Measurements from ENCODE around the gene M6PR. TPM values are rescaled to one million over a fixed set of nuclear protein-coding genes. Genes with fewer than 3 reads are reported as not detected.
"Not testable (repeated sequence)": the region's sequence is repeated elsewhere in the genome, so short reads cannot be mapped to it uniquely, and the experiment has no call there.

M6PR gene
- total RNA-seq, 1 experiment from 2014 or later, result 134 TPM

DNA sequence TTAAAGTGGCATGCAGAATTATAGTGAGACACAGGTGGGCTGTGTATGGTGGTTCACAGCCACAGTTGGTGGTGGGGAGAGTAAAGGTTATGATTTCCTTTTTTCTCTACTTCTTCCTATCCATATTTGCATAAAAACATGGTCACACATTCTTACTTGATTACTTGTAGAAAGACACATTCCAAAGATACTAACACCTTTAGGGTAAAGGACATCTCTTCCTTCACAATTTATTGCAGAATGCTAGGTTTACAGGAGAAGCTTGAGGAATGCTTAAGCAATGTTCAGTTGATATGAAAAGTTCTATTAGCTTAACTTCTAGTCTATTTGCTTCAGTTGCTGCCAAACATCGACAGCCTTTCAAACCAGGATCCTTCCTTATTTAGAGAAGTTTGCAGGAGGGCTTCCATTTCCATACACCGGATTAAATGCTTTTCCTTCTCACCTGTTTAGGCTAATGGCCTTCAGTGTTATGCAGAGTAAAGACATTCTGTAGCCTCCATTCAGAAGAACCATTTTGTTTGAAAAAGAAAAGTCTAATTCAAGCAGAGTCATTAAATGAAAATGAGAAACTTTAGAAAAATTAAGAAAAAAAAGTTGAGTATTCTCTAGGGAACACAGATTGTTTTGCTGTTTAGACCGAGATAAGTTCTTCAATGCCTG lies 37.7 kb downstream of the M6PR start:
- Histone ChIP-seq H3K4me1 (no peaks in the 10 kb centered on the region), H3K27ac (no peak overlapping the region), H3K27me3 (no peaks in the 10 kb centered on the region), H3K36me3 (no peaks in the 10 kb centered on the region), H3K4me3 (no peak overlapping the region), H3K9me3 (replicated peaks) (no peaks in the 10 kb centered on the region)
- DNase-seq, result no peak

DNA sequence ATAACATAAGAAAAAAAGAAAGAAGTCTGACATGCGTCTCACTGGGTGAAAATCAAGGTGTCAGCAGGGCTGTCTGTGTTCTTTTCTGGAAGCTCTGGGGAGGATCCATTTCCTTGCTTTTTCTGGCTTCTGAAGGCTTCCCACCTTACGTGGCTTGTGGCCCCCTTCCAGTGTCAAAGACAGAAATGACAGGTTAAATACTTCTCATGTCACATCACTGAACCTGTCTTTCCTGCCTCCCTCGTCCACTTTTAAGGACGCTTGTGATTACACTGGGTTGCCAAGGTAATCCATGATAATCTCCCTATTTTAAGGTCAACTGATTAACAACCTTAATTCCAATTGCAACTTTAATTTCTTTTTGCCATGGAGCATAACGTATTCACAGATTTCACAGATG lies 39.7 kb downstream of the M6PR start:
- no peaks in the 10 kb centered on the region for H3K36me3 ChIP-seq
- H3K27me3 ChIP-seq, result no peaks in the 10 kb centered on the region
- H3K27ac ChIP-seq, result no peak overlapping the region
- no peak for DNase-seq
- no peaks in the 10 kb centered on the region for H3K4me1 ChIP-seq
- no peaks in the 10 kb centered on the region for H3K9me3 ChIP-seq (replicated peaks)
- no peak overlapping the region for H3K4me3 ChIP-seq

DNA sequence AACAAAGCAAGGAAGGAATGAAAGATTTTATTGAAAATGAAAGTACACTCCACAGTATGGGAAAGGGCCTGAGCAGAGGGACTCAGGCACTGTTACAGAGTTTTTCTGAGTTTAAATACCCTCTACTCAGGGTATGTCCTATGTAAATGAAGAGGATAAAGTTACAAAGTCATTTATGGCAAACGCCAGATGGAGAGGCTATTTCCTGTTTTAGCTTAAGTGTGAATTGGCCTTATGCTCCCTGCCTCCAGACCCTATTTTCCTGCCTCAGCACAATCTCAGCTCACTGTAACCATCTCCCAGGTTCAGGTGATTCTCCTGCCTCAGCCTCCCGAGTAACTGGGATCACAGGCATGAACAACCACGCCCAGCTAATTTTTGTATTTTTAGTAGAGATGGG lies 41.9 kb downstream of the M6PR start:
- Histone ChIP-seq H3K9me3 (replicated peaks) (no peaks in the 10 kb centered on the region), H3K4me1 (no peaks in the 10 kb centered on the region), H3K36me3 (no peaks in the 10 kb centered on the region), H3K27me3 (no peaks in the 10 kb centered on the region), H3K27ac (no peak overlapping the region), H3K4me3 (no peak overlapping the region)
- DNase-seq, result peak in 1 of 2 experiments; percentile 5

DNA sequence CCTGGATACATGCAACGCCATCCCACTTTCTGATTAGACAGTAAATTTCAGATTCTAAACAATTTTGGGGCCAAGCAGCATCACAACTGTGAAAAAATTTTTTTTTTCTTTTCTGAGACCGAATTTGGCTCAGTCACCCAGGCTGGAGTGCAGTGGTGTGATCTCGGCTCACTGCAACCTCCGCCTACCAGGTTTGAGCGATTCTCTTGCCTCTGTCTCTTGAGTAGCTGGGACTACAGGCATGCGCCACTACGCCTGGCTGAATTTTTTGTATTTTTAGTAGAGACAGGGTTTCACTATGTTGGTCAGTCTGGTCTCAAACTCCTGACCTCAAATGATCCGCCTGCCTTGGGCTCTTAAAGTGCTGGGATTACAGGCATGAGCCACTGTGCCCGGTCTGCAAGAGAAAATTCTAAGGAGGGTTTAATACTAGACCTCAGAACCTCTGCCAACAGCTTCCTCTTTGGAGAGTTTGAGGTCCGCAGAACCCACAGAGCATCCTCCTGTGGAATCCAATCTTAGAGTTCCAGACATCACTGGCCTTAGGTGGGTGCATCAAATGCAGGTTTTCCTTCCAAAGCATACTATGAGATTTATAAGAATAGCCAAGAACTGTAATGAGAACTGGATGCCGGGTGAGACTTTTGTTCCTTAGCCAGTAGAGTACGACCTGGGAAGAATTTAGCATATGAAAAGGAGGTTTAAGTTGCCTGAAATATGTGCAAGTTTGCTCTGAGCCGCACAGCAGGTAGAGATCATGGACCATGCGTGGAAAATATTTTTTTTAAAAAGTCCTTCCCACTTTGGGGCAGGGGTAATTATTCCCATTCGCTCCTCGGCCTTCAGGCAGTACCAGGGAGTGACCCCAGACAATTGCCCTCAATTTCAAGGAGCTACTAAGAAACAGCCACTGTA lies 42.9 kb downstream of the M6PR start:
- DNase-seq, result no peak

DNA sequence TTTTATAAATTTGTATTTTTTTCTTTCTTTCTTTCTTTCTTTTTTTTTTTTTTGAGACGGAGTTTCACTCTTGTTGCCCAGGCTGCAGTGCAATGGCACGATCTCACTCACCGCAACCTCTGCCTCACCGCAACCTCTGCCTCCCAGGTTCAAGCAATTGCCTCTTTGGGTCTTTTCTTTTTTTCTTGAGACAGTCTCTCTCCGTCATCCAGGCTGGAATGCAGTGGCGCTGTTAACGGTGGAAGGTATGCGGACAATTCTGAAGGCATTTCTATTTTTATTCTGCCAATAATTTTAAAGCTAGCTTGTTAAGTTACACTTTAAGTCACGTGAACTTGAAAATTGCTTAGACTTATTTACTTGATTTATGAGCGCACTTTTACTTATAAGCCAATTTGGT lies 43.9 kb downstream of the M6PR start:
- Histone ChIP-seq H3K9me3 (replicated peaks) (no peaks in the 10 kb centered on the region), H3K36me3 (no peaks in the 10 kb centered on the region), H3K4me3 (no peak overlapping the region), H3K4me1 (no peaks in the 10 kb centered on the region), H3K27me3 (no peaks in the 10 kb centered on the region), H3K27ac (no peak overlapping the region)
- DNase-seq, result no peak

More for the DNA sequence above, 42.9 kb downstream of the M6PR start:
- Histone ChIP-seq H3K4me3 (no peak overlapping the region), H3K4me1 (no peaks in the 10 kb centered on the region), H3K27ac (no peak overlapping the region), H3K9me3 (replicated peaks) (no peaks in the 10 kb centered on the region), H3K27me3 (no peaks in the 10 kb centered on the region), H3K36me3 (no peaks in the 10 kb centered on the region)

DNA sequence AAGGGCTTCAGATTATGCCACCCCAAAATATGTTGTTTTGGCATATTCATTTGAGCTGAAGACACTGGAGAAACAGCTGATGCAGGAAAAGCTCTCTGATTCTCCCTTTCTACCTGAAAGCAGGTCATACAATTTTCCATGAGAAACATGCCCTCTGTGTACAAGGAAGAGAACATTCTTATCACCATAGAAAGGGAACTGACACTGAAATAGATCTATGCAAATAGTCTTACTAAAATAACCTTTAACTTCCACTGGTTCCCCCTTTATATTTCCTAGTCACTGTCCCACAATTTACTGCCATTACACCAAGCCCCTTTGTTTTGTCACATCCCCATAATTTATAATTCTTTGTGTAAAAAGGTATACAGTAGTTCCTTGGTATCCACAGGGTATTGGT lies 44.8 kb downstream of the M6PR start:
- H3K4me1 ChIP-seq, result no peaks in the 10 kb centered on the region
- DNase-seq, result no peak

DNA sequence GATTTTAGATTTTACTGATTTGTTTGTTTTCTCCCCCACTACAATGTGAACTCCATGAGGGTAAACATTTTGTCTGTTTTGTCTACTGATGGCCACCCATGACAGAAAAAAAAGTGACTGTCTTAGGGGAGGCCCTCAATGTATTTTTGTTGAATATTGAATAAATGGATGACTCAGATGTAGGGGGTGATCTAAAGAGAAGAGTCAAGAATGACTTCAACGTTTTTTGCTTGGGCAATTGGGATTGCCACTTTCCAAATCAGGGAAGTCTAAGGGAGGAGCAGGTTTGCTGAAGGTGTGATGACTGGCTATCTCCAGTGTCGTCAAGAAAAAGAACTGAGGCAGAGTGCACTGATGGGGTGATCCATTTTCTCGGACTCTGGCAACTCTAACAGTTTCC lies 45.8 kb downstream of the M6PR start:
- DNase-seq, result no peak
- Histone ChIP-seq H3K9me3 (replicated peaks) (no peaks in the 10 kb centered on the region), H3K27ac (no peak overlapping the region), H3K36me3 (no peaks in the 10 kb centered on the region), H3K4me1 (no peaks in the 10 kb centered on the region), H3K4me3 (no peak overlapping the region), H3K27me3 (no peaks in the 10 kb centered on the region)

More for the DNA sequence above, 44.8 kb downstream of the M6PR start:
- Histone ChIP-seq H3K4me3 (no peak overlapping the region), H3K27ac (no peak overlapping the region), H3K9me3 (replicated peaks) (no peaks in the 10 kb centered on the region), H3K36me3 (no peaks in the 10 kb centered on the region), H3K27me3 (no peaks in the 10 kb centered on the region)

DNA sequence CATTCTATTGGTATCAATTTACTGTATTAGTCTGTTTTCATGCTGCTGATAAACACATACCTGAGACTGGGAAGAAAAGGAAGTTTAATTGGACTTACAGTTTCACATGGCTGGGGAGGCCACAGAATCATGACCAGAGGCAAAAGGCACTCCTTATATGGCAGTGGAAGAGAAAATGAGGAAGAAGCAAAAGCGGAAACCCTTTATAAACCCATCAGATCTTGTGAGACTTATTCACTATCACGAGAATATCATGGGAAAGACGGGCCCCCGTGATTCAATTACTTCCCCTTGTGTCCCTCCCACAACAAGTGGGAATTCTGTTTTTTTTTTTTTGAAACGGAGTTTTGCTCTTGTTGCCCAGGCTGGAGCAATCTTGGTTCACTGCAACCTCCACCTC lies 46.7 kb downstream of the M6PR start:
- H3K27ac ChIP-seq; H3K36me3 ChIP-seq; DNase-seq; H3K27me3 ChIP-seq; H3K4me1 ChIP-seq; H3K9me3 ChIP-seq (replicated peaks); H3K4me3 ChIP-seq: not testable (repeated sequence)

DNA sequence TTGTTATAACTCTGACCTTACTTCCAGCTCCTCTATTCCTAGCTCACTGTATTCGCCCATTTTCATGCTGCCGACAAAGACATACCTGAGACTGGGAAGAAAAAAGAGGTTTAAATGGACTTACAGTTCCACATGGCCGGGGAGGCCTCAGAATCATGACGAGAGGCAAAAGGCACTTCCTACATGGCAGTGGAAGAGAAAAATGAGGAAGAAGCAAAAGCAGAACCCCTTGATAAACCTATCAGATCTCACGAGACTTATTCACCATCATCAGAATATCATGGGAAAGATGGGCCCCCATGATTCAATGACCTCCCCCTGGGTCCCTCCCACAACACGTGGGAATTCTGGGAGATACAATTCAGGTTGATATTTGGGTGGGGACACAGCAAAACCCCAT lies 49.6 kb downstream of the M6PR start:
- Histone ChIP-seq H3K4me1 (no peaks in the 10 kb centered on the region; the same call in 1 of the 2 replicates), H3K27me3 (no peaks in the 10 kb centered on the region)

DNA sequence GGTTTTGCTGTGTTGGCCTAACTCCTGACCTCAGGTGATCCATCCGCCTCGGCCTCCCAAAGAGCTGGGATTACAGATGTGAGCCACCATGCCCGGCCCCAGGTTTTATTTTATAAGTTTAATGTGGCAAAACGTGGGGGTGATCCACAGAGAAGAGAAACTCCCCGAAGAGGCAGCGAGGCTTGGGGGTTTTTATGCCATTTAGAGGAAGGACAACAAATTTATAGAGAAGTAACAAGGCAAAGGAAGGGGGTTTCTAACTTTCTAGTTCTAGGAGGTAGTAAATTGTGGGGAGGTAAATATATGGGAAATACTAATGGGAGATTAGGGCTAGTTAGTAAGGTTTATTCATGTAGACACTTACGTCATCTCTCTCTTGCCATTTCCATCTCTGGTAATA lies 52.4 kb downstream of the M6PR start:
- H3K27ac ChIP-seq, result no peak overlapping the region
- no peaks in the 10 kb centered on the region for H3K36me3 ChIP-seq
- no peak for DNase-seq
- no peaks in the 10 kb centered on the region for H3K9me3 ChIP-seq (replicated peaks)
- H3K4me1 ChIP-seq, result peaks cover 3% of the 10 kb centered on the region; the same call in 1 of the 2 replicates
- no peak overlapping the region for H3K4me3 ChIP-seq
- no peaks in the 10 kb centered on the region for H3K27me3 ChIP-seq

More for the DNA sequence above, 49.6 kb downstream of the M6PR start:
- H3K27ac ChIP-seq, result no peak overlapping the region
- no peaks in the 10 kb centered on the region for H3K9me3 ChIP-seq (replicated peaks)
- H3K36me3 ChIP-seq, result no peaks in the 10 kb centered on the region
- H3K4me3 ChIP-seq, result no peak overlapping the region
- no peak for DNase-seq

DNA sequence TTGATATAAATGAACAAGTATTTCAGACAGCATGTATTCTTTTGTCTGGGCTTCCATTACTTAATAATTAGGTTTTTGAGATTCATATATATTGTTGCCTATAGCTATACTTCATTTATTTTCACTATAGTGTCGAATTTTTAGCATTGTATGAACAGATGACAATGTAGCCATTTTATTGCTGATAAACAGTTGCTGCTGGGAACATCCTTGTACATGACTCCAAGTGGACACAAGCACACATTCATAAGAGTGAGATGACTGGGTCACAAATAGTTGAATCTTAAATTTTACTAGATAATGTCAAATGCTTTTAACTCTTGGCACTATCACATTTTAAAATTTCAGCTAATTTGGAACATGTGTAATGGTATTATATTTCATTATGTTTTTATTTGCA lies 54.5 kb downstream of the M6PR start:
- H3K36me3 ChIP-seq, result no peaks in the 10 kb centered on the region
- H3K27ac ChIP-seq, result no peak overlapping the region
- peaks cover 3% of the 10 kb centered on the region; the same call in 1 of the 2 replicates for H3K4me1 ChIP-seq
- no peaks in the 10 kb centered on the region for H3K27me3 ChIP-seq
- no peaks in the 10 kb centered on the region for H3K9me3 ChIP-seq (replicated peaks)
- DNase-seq, result no peak
- H3K4me3 ChIP-seq, result no peak overlapping the region

DNA sequence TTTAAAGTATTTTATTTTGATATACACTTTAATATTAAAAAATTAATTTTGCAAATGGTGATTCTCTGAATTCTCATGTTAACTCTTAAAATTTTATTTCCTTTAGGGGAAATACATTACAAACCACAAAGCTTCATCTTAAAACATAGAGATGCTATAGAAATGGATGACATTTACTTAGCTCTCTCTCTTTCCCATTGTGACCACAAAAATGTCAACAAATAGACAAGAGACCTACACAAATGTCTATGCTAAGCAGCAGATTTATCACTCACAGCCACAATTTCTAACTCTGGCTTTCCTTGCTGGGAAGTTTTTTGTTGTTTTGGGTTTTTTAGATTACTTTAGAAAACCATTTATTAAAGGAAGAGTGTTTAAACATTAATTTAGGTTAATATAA lies 55.1 kb downstream of the M6PR start:
- peak in 1 of 2 experiments; percentile 6 for DNase-seq
- H3K36me3 ChIP-seq, result no peaks in the 10 kb centered on the region
- no peak overlapping the region for H3K27ac ChIP-seq
- peaks cover 3% of the 10 kb centered on the region; the same call in 1 of the 2 replicates for H3K4me1 ChIP-seq
- no peaks in the 10 kb centered on the region for H3K27me3 ChIP-seq
- no peaks in the 10 kb centered on the region for H3K9me3 ChIP-seq (replicated peaks)
- no peak overlapping the region for H3K4me3 ChIP-seq

DNA sequence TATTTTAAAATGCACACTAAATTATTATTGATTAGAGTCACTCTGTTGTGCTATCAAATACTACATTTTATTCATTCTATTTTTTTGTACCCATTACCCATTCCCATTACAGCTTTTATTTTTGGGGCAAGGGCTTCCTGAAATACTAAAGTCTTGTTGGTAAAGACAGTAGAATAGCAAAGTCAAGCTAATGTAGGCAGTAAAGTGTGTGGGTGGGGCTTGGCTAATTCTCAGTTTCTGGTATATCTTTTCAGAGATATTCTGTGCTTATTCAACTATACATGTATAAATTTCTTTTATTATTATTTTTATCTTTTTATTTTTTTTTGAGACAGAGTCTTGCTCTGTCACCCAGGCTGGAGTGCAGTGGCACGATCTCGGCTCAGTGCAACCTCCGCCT lies 57.5 kb downstream of the M6PR start:
- Histone ChIP-seq H3K4me3 (no peak overlapping the region), H3K27me3 (no peaks in the 10 kb centered on the region), H3K4me1 (peaks cover 3% of the 10 kb centered on the region; the same call in 1 of the 2 replicates), H3K36me3 (no peaks in the 10 kb centered on the region), H3K27ac (no peak overlapping the region), H3K9me3 (replicated peaks) (no peaks in the 10 kb centered on the region)
- no peak for DNase-seq

Data from SJCRH30 (cell line).